Osteoblast (primary cell): ENCODE measurements around the gene F2R. TPM values are rescaled to one million over a fixed set of nuclear protein-coding genes. Genes with fewer than 3 reads are reported as not detected.

ENCODE experiments used
- DNase-seq: peaks from one replicate; pipeline ENCODE4 v3.0.0; 2011; ENCODE audit warnings: low spot score, mixed read lengths; ENCODE audit not compliant: insufficient read length; ENCODE audit errors: missing footprints
- H2AFZ ChIP-seq: 2 replicates; pipeline ENCODE4 v1.6.0; 2011; ENCODE audit warnings: mild to moderate bottlenecking, low read length
- H3K27ac ChIP-seq: 2 replicates; pipeline ENCODE4 v1.5.1; 2011; ENCODE audit warnings: mild to moderate bottlenecking, low read depth, low read length, moderate library complexity
- H3K27me3 ChIP-seq: 2 replicates; pipeline ENCODE4 v1.6.0; 2012; ENCODE audit warnings: mild to moderate bottlenecking, control low read depth, inconsistent platforms, low read length, moderate library complexity; ENCODE audit not compliant: insufficient read depth
- H3K36me3 ChIP-seq: 2 replicates; pipeline ENCODE4 v1.5.1; 2011; ENCODE audit warnings: mild to moderate bottlenecking, low read length, control low read depth, moderate library complexity; ENCODE audit not compliant: insufficient read depth
- H3K4me1 ChIP-seq: 2 replicates; pipeline ENCODE4 v1.5.1; 2011; ENCODE audit warnings: mild to moderate bottlenecking, low read length, control low read depth, moderate library complexity; ENCODE audit not compliant: insufficient read depth
- H3K4me2 ChIP-seq: 2 replicates; pipeline ENCODE4 v1.6.0; 2011; ENCODE audit warnings: mild to moderate bottlenecking, low read length; ENCODE audit not compliant: insufficient read depth
- H3K4me3 ChIP-seq: fragments of 200-600 bp; sonication (generic); 3 replicates; pipeline ENCODE4 v1.5.1; 2012; ENCODE audit warnings: mild to moderate bottlenecking, low read length, inconsistent platforms; ENCODE audit not compliant: insufficient read depth
- H3K79me2 ChIP-seq: 2 replicates; pipeline ENCODE4 v1.6.0; 2012; ENCODE audit warnings: mild to moderate bottlenecking, low read length, control low read depth, inconsistent platforms; ENCODE audit not compliant: insufficient read depth
- H3K9me3 ChIP-seq: 2 replicates; pipeline ENCODE4 v1.5.1; 2011; ENCODE audit warnings: low read depth, low read length, control low read depth
- H4K20me1 ChIP-seq: 2 replicates; pipeline ENCODE4 v1.6.0; 2012; ENCODE audit warnings: mild to moderate bottlenecking, low read length, control low read depth; ENCODE audit not compliant: insufficient read depth
- CTCF ChIP-seq: IDR thresholded peaks from 2 replicates; pipeline ENCODE4 v1.5.1; 2011; ENCODE audit warnings: mild to moderate bottlenecking, low read depth, low read length, moderate library complexity; ENCODE audit errors: extremely low read depth
- total RNA-seq: library from RNA; depleted of rRNA; stranded (reverse); fragments of >200 nt; gene quantifications from 2 replicates; pipeline ENCODE4 v1.2.3, GENCODE V29; 2012

The F2R gene
- total RNA-seq, 1 donor: 38.7 TPM

GRCh38 chr5:76714751-76715485 is 1.0 kb upstream of the F2R start:
- H3K27me3 ChIP-seq: peaks cover 9% of the 10 kb centered on the region
- peak; percentile 84 for DNase-seq
- H3K36me3 ChIP-seq: no peaks in the 10 kb centered on the region
- H2AFZ ChIP-seq: peak overlapping the region; percentile 86
- peaks cover 20% of the 10 kb centered on the region for H3K4me1 ChIP-seq
- TF ChIP-seq CTCF: no peak
- H3K9me3 ChIP-seq: no peaks in the 10 kb centered on the region
- peaks cover 38% of the 10 kb centered on the region for H3K79me2 ChIP-seq
- H4K20me1 ChIP-seq: peaks cover 3% of the 10 kb centered on the region
- peak overlapping the region; percentile 97 for H3K4me2 ChIP-seq
- H3K27ac ChIP-seq: peak overlapping the region; percentile 49
- H3K4me3 ChIP-seq: peak overlapping the region; percentile 95

- peaks cover 15% of the 10 kb centered on the region for H3K4me1 ChIP-seq
- H3K4me3 ChIP-seq: peak overlapping the region; percentile 95
- peaks cover 9% of the 10 kb centered on the region for H3K27me3 ChIP-seq
- no peak for DNase-seq
- peak overlapping the region; percentile 86 for H2AFZ ChIP-seq
- H3K27ac ChIP-seq: peak overlapping the region; percentile 49
- peaks cover 42% of the 10 kb centered on the region for H3K79me2 ChIP-seq
- H4K20me1 ChIP-seq: peaks cover 3% of the 10 kb centered on the region
- peak overlapping the region; percentile 97 for H3K4me2 ChIP-seq
- no peak for TF ChIP-seq CTCF
- no peaks in the 10 kb centered on the region for H3K36me3 ChIP-seq
- no peaks in the 10 kb centered on the region for H3K9me3 ChIP-seq
Observed at GRCh38 chr5:76715486-76715735, 515 bp upstream of the F2R start.

GRCh38 chr5:76716456-76717157 is 681 bp downstream of the F2R start:
- Histone ChIP-seq H3K4me3 (peak overlapping the region; percentile 95), H3K9me3 (no peaks in the 10 kb centered on the region), H3K4me1 (peaks cover 5% of the 10 kb centered on the region), H3K4me2 (peak overlapping the region; percentile 97), H2AFZ (peak overlapping the region; percentile 78), H3K27ac (peak overlapping the region; percentile 83), H4K20me1 (peaks cover 3% of the 10 kb centered on the region), H3K36me3 (no peaks in the 10 kb centered on the region), H3K79me2 (peaks cover 54% of the 10 kb centered on the region), H3K27me3 (peaks cover 9% of the 10 kb centered on the region)
- DNase-seq: peak; percentile 77
- no peak for TF ChIP-seq CTCF
